Karpas-422 (cell line): ENCODE measurements around the gene TRIM47. TPM values are rescaled to one million over a fixed set of nuclear protein-coding genes. Genes with fewer than 3 reads are reported as not detected.

Experiments used
- DNase-seq: peaks from one replicate; pipeline ENCODE4 v3.0.0-alpha.2; 2015
- H2AFZ ChIP-seq: fragments of 200-600 bp; sonication (generic); 2 replicates; pipeline ENCODE4 v1.6.1; 2014; ENCODE audit warnings: antibody characterized with exemption, low read length, mixed read lengths
- H3K27ac ChIP-seq: fragments of 200-600 bp; sonication (generic); 2 replicates; pipeline ENCODE4 v1.5.1; 2014; ENCODE audit warnings: mild to moderate bottlenecking, low read length, moderate library complexity
- H3K27me3 ChIP-seq: fragments of 200-600 bp; sonication (generic); 2 replicates; pipeline ENCODE4 v1.6.1; 2014; ENCODE audit warnings: low read length, mixed read lengths
- H3K36me3 ChIP-seq: fragments of 200-600 bp; sonication (generic); 2 replicates; pipeline ENCODE4 v1.6.1; 2014; ENCODE audit warnings: low read length, mixed read lengths; ENCODE audit not compliant: insufficient read depth
- H3K4me1 ChIP-seq: fragments of 200-600 bp; sonication (generic); 2 replicates; pipeline ENCODE4 v1.6.1; 2014; ENCODE audit warnings: mild to moderate bottlenecking, low read length, mixed read lengths
- H3K4me2 ChIP-seq: fragments of 200-600 bp; sonication (generic); 2 replicates; pipeline ENCODE4 v1.6.1; 2014; ENCODE audit warnings: low read length, low read depth, mild to moderate bottlenecking; ENCODE audit not compliant: poor library complexity, severe bottlenecking
- H3K4me3 ChIP-seq: fragments of 200-600 bp; sonication (generic); 2 replicates; pipeline ENCODE4 v1.5.1; 2014; ENCODE audit warnings: mild to moderate bottlenecking, antibody characterized with exemption, low read length, mixed read lengths
- H3K79me2 ChIP-seq: fragments of 200-600 bp; sonication (generic); 2 replicates; pipeline ENCODE4 v1.6.1; 2014; ENCODE audit warnings: mild to moderate bottlenecking, low read length, mixed read lengths
- H3K9ac ChIP-seq: fragments of 200-600 bp; sonication (generic); 2 replicates; pipeline ENCODE4 v1.6.0; 2014; ENCODE audit warnings: low read length
- H3K9me2 ChIP-seq: fragments of 200-600 bp; sonication (generic), shearing (Covaris generic); replicated peaks from 2 replicates; pipeline ENCODE4 v1.6.0; 2014; ENCODE audit warnings: mild to moderate bottlenecking, low read length, moderate library complexity; ENCODE audit not compliant: insufficient read depth
- H3K9me3 ChIP-seq: fragments of 300-700, 200-600 bp; sonication (generic); 2 replicates; pipeline ENCODE4 v1.6.1; 2014; ENCODE audit warnings: low read length, mixed read lengths
- H4K20me1 ChIP-seq: fragments of 200-600 bp; sonication (generic); 2 replicates; pipeline ENCODE4 v1.6.1; 2014; ENCODE audit warnings: mild to moderate bottlenecking, antibody characterized with exemption, low read length, low read depth; ENCODE audit not compliant: insufficient read depth
- total RNA-seq: library from RNA; depleted of rRNA; stranded (reverse); fragments of >200 nt; shearing (Covaris generic); gene quantifications from 2 replicates; pipeline ENCODE4 v1.2.3, GENCODE V29; 2014; ENCODE audit warnings: low replicate concordance

TRIM47 gene
- total RNA-seq, 1 experiment from 2014 or later = 7.9 TPM

DNA sequence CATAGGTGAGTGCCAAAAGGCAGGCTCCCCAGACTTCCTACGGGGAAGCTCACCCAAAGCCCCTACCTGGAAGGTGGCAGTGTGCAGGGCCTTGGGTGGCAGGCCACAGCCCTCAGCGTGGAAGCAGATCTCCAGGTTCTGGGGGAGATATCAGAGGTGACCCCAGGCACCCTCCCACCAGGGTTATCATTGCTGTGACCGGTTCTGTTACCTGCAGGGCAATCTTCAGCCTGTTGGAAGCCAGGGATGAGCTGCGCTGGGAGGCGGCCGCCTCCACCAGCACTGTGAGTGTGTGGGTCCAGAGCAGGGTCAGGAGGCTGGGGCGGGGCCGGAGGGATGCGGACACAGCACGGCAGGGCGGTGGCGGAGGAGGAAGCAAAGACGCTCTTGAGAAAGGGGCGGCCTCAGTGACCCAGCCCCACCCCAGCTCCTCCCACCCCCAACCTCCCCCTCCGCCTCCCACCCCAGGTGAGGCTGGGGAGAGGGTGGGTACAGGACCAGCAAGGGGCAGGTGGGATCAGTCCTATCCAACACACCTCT, 47.3 kb downstream of the TRIM47 start:
- Histone ChIP-seq H3K9ac (no peak overlapping the region), H3K4me1 (peaks cover 4% of the 10 kb centered on the region), H3K9me2 (no peaks in the 10 kb centered on the region), H3K27ac (no peak overlapping the region), H3K79me2 (no peaks in the 10 kb centered on the region), H3K4me2 (no peak overlapping the region), H3K27me3 (no peaks in the 10 kb centered on the region), H4K20me1 (no peaks in the 10 kb centered on the region), H3K4me3 (no peak overlapping the region), H3K36me3 (0 out of 2 replicates have a peak, but pooled peaks cover 8% of the 10 kb centered on the region), H2AFZ (no peak overlapping the region), H3K9me3 (no peaks in the 10 kb centered on the region)
- DNase-seq = no peak

DNA sequence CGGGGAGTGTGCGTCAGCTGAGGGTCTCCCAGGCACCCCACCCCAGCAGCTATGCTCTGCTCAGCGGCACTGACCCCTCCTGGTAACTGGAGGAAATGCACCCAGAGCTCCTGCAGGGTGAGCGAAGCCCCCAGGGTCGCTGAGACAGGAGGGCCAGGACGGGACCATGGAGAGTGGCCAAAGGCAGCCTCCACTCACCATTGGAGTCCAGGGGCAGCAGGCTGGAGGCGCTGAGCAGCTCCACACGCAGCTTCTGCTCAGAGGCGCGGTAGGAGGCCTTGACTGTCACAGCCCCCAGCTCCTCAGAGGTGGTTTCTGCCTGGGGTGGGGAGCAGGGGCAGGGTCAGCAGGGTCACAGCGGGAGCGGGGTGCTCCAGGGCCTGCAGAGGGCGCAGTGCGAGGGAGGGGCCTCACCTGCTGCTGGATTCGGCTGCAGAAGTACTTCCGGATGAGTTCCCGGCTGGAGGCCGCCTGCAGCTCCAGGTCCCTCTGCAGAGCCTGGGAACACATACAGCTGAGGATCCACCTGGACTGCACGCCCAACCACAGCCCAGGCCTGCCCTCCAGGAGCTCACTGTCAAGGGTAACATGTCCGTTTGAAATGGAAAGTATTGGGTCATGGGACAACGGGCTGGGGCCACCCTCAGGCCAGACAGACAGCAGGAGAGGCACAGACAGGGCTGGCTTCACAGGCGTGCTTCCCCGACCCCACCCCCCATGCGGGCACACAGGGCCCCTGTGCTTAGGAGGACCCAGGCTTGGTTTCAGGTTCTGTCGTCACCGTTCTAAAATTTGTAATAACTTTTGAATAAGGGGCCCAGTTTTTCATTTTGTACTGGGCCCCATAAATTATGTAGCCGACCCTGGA, 48.0 kb downstream of the TRIM47 start:
- Histone ChIP-seq H3K9me3 (no peaks in the 10 kb centered on the region), H3K27ac (no peak overlapping the region), H3K27me3 (no peaks in the 10 kb centered on the region), H4K20me1 (no peaks in the 10 kb centered on the region), H2AFZ (no peak overlapping the region), H3K4me3 (no peak overlapping the region), H3K4me2 (no peak overlapping the region), H3K9ac (no peak overlapping the region), H3K79me2 (no peaks in the 10 kb centered on the region), H3K9me2 (no peaks in the 10 kb centered on the region), H3K4me1 (peaks cover 4% of the 10 kb centered on the region), H3K36me3 (0 out of 2 replicates have a peak, but pooled peaks cover 8% of the 10 kb centered on the region)
- DNase-seq = peak; percentile 68

DNA sequence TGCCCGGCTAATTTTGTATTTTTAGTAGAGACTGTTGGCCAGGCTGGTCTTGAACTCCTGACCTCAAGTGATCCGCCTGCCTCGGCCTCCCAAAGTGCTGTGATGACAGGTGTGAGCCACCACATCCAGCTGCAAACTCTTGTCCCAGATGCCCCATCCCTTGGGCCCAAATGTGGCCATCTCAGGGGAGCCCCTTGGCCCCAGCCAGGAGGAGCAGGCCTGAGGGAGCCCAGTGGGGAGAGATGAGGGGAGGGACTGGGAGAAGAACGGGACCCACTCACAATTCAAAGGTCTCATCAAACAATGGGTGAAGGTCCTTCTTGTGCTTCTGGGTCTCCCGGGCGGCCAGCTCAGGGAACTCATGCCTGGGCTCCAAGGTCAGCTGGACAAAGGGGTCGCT, 48.6 kb downstream of the TRIM47 start:
- no peak overlapping the region for H3K4me2 ChIP-seq
- H3K4me3 ChIP-seq = no peak overlapping the region
- H3K27ac ChIP-seq = no peak overlapping the region
- H3K4me1 ChIP-seq = peaks cover 4% of the 10 kb centered on the region
- H3K9ac ChIP-seq = no peak overlapping the region
- no peak for DNase-seq
- 0 out of 2 replicates have a peak, but pooled peaks cover 8% of the 10 kb centered on the region for H3K36me3 ChIP-seq
- H3K9me2 ChIP-seq = no peaks in the 10 kb centered on the region
- H2AFZ ChIP-seq = no peak overlapping the region
- no peaks in the 10 kb centered on the region for H3K27me3 ChIP-seq
- H3K9me3 ChIP-seq = no peaks in the 10 kb centered on the region
- H4K20me1 ChIP-seq = no peaks in the 10 kb centered on the region
- no peaks in the 10 kb centered on the region for H3K79me2 ChIP-seq

DNA sequence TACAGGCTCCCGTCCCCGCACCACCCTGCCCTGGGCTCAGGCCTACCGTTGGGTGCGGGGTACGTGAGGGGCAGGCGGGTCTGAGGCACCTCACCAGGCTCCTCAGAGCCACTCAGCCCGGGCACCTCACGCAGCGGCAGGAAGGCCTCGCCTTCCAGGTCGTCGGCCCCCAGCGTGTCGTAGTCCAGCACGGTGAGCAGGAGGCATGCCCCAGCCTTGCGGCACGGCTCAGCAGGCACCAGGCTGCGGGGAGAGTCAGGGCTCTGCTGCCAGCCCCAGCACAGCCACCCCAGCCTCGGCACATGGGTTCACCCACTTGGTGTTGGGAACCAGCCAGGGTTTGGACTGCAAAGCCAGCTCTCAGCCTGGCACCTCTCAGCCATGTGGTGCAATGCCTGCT, 49.6 kb downstream of the TRIM47 start:
- Histone ChIP-seq H3K4me1 (peaks cover 4% of the 10 kb centered on the region), H3K79me2 (no peaks in the 10 kb centered on the region), H3K27me3 (no peaks in the 10 kb centered on the region), H3K9ac (no peak overlapping the region), H3K4me3 (no peak overlapping the region), H3K27ac (no peak overlapping the region), H3K9me2 (no peaks in the 10 kb centered on the region), H4K20me1 (no peaks in the 10 kb centered on the region), H2AFZ (no peak overlapping the region), H3K9me3 (no peaks in the 10 kb centered on the region), H3K36me3 (0 out of 2 replicates have a peak, but pooled peaks cover 3% of the 10 kb centered on the region), H3K4me2 (no peak overlapping the region)
- DNase-seq = no peak

DNA sequence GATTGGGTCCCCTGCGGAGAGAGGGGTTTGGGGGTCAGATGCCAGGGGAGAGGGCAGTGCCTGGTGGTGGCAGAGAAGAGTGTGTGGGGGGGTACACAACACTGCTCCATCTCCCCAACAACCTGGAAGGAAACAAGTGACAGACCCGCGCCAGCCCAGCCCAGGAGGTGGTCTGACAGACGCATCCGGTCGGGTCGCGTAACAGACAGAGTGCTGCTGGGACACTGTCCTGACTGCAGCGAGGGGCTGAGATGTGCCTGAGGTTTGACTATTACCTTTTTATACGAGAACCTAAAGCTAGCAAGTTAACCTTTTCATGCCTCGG, 50.3 kb downstream of the TRIM47 start:
- DNase-seq = no peak
- H3K4me3 ChIP-seq = no peak overlapping the region

DNA sequence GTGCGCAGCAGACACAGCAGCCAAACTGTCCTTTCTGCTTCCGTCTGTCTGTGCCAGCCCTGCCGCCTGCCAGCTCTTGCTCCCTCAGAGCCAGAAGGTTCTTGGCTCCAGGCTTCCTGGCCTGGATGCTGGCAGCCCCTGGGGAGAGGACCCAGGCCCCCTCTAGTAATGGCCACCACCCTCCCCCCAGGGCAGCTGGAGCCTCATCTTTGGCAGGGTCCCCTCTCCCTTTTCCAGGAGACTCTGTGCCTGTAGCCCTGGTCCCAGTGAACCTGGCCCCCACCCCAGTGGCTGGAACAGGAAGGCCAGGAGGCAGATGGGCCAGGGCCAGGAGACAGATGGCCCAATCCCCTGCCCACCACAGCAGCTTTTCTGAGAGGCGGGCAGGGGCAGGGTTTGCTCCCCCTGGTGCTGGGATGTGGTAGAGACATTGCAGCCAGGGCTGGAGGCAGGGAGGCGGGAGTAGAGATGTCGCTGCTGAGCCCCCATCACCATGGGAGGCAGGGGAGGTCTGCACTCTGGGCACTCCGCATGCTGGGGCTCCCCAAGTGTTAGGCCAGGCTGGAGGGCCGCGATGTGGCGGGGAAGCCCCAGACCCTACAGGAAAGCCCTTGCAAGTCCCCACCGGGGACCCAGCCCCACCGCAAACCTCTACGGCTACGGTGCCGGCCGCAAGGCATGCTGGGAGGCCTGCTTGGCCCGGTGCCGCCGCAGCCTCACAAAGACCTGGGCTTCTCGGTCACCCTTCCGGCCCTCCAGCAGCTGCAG, 50.9 kb downstream of the TRIM47 start:
- Histone ChIP-seq H4K20me1 (no peaks in the 10 kb centered on the region), H3K27ac (no peak overlapping the region), H3K4me2 (no peak overlapping the region)

More for the DNA sequence above, 50.3 kb downstream of the TRIM47 start:
- Histone ChIP-seq H3K9ac (no peak overlapping the region), H3K9me2 (no peaks in the 10 kb centered on the region), H3K4me2 (no peak overlapping the region), H3K27me3 (no peaks in the 10 kb centered on the region), H4K20me1 (no peaks in the 10 kb centered on the region), H3K27ac (no peak overlapping the region), H3K36me3 (0 out of 2 replicates have a peak, but pooled peaks cover 3% of the 10 kb centered on the region), H2AFZ (no peak overlapping the region), H3K4me1 (peaks cover 4% of the 10 kb centered on the region), H3K79me2 (no peaks in the 10 kb centered on the region), H3K9me3 (no peaks in the 10 kb centered on the region)

DNA sequence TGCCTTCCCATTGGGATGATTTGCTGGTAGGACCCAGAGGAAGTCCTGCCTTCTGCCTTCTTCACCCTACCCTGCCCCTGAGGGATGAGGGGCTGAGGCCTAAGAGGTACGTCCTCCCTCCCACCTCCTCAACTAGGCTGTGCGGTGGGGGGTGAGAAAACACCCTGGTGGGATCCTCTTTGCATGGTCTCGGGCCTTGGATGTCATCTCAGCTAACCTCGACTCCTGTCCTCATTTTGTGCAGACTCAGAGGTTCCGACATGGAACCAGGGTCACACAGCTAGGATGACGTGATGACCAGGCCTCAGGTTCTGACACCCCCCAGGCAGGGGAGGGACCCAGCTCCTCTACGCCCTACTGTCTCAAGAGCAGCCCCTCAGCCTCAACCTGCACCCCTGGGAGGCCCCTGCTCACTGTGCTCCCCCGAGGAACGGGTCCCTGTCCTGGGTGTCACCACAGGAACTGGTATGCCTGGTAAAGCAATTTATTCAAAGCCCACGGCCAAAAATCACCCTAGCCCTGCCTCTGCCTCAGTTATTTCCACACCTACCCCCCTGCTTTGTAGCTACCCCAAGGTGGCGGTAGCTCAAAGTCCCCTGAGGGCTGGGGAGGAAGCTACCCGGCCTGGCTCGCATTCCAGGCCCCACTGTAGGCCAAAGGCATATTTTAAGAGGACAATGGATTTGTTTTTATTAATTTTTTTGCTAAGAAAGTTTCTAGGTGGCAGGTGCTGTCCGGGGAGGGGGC, 51.6 kb downstream of the TRIM47 start:
- Histone ChIP-seq H3K4me3 (no peak overlapping the region), H3K36me3 (0 out of 2 replicates have a peak, but pooled peaks cover 3% of the 10 kb centered on the region), H4K20me1 (no peaks in the 10 kb centered on the region), H2AFZ (no peak overlapping the region), H3K27ac (no peak overlapping the region), H3K9me2 (no peaks in the 10 kb centered on the region), H3K27me3 (no peaks in the 10 kb centered on the region), H3K4me2 (no peak overlapping the region), H3K9me3 (no peaks in the 10 kb centered on the region), H3K4me1 (peaks cover 4% of the 10 kb centered on the region), H3K79me2 (no peaks in the 10 kb centered on the region), H3K9ac (no peak overlapping the region)
- DNase-seq = no peak

More for the DNA sequence above, 50.9 kb downstream of the TRIM47 start:
- H3K9ac ChIP-seq = no peak overlapping the region
- H3K4me3 ChIP-seq = no peak overlapping the region
- 0 out of 2 replicates have a peak, but pooled peaks cover 3% of the 10 kb centered on the region for H3K36me3 ChIP-seq
- peaks cover 4% of the 10 kb centered on the region for H3K4me1 ChIP-seq
- H3K79me2 ChIP-seq = no peaks in the 10 kb centered on the region
- H3K9me2 ChIP-seq = no peaks in the 10 kb centered on the region
- H2AFZ ChIP-seq = no peak overlapping the region
- peak; percentile 75 for DNase-seq
- no peaks in the 10 kb centered on the region for H3K27me3 ChIP-seq
- no peaks in the 10 kb centered on the region for H3K9me3 ChIP-seq
